ENCODE measurements around the gene ETV2.
A peak's percentile ranks its signal among the peaks of the same experiment; 100 is the strongest.
"Not testable (repeated sequence)": the region's sequence is repeated elsewhere in the genome, so short reads cannot be mapped to it uniquely, and the experiment has no call there.

The ETV2 gene

GRCh38 chr19:35628565-35629331 lies 12.8 kb upstream of the ETV2 start, which contains the start of gene RBM42:
Gene RBM42 (plus strand): TSS chr19:35629036. CDS start chr19:35629154, 118 bp downstream.
- peak; percentile 92 to 96 for DNase-seq (ENCODE audit: low read depth in 2 of 2)

- DNase-seq (ENCODE audit: low read depth in 2 of 2) = no peak
Observed at GRCh38 chr19:35629332-35629633, 12.3 kb upstream of the ETV2 start.

- no peak for DNase-seq (ENCODE audit: low read depth in 2 of 2)
Observed at GRCh38 chr19:35633727-35634440, 7.7 kb upstream of the ETV2 start.

GRCh38 chr19:35636651-35637050 lies 4.9 kb upstream of the ETV2 start:
- DNase-seq (ENCODE audit: low read depth in 2 of 2) = no peak

- DNase-seq (ENCODE audit: low read depth in 2 of 2) = no peak
Observed at GRCh38 chr19:35637165-35637564, 4.4 kb upstream of the ETV2 start.

- no peak for DNase-seq (ENCODE audit: low read depth in 2 of 2)
Observed at GRCh38 chr19:35639321-35639639, 2.3 kb upstream of the ETV2 start.

GRCh38 chr19:35639863-35640262 lies 1.7 kb upstream of the ETV2 start:
- DNase-seq (ENCODE audit: low read depth in 2 of 2) = no peak

GRCh38 chr19:35642312-35642711 lies 767 bp downstream of the ETV2 start:
- DNase-seq (ENCODE audit: low read depth in 2 of 2) = no peak

GRCh38 chr19:35642798-35643254 lies 1.3 kb downstream of the ETV2 start:
- DNase-seq (ENCODE audit: low read depth in 2 of 2) = no peak

GRCh38 chr19:35643255-35644205 lies 2.0 kb downstream of the ETV2 start:
- peak; percentile 58 to 71 for DNase-seq (ENCODE audit: low read depth in 2 of 2)

- DNase-seq (ENCODE audit: low read depth in 2 of 2) = peak; percentile 87 to 92
Observed at GRCh38 chr19:35644206-35644986, 2.9 kb downstream of the ETV2 start.

GRCh38 chr19:35644987-35645679 lies 3.6 kb downstream of the ETV2 start:
- peak; percentile 58 to 62 for DNase-seq (ENCODE audit: low read depth in 2 of 2)

GRCh38 chr19:35645680-35646511 lies 4.4 kb downstream of the ETV2 start:
- no peak for DNase-seq (ENCODE audit: low read depth in 2 of 2)

- peak; percentile 86 to 93 for DNase-seq (ENCODE audit: low read depth in 2 of 2)
Observed at GRCh38 chr19:35648017-35648961, 6.7 kb downstream of the ETV2 start, which contains the start of gene COX6B1. Gene COX6B1 (plus strand): TSS chr19:35648323. CDS start chr19:35651244, 2,921 bp downstream.

- no peak for DNase-seq (ENCODE audit: low read depth in 2 of 2)
Observed at GRCh38 chr19:35650581-35650980, 9.0 kb downstream of the ETV2 start.

- DNase-seq (ENCODE audit: low read depth in 2 of 2) = not testable (repeated sequence)
Observed at GRCh38 chr19:35654828-35655227, 13.3 kb downstream of the ETV2 start.

GRCh38 chr19:35655600-35655999 lies 14.1 kb downstream of the ETV2 start:
- no peak for DNase-seq (ENCODE audit: low read depth in 2 of 2)

- DNase-seq (ENCODE audit: low read depth in 2 of 2) = no peak
Observed at GRCh38 chr19:35656700-35657099, 15.2 kb downstream of the ETV2 start.

Data from stimulated activated CD8-positive, alpha-beta memory T cell treated with anti-CD3 and anti-CD28 coated beads, Interleukin-7, amount 100 ng/mL, for 4 hours (primary cell).